ENCODE measurements around the gene DUT.
"Not testable (repeated sequence)": the region's sequence is repeated elsewhere in the genome, so short reads cannot be mapped to it uniquely, and the experiment has no call there.

DUT gene

GRCh38 chr15:48330855-48331795, at the start of gene DUT:
DUT (plus strand) TSS chr15:48331429; CDS start chr15:48331516, 87 bp downstream.
- DNase-seq (ENCODE audit: low spot score) = peak; percentile 87

DNA sequence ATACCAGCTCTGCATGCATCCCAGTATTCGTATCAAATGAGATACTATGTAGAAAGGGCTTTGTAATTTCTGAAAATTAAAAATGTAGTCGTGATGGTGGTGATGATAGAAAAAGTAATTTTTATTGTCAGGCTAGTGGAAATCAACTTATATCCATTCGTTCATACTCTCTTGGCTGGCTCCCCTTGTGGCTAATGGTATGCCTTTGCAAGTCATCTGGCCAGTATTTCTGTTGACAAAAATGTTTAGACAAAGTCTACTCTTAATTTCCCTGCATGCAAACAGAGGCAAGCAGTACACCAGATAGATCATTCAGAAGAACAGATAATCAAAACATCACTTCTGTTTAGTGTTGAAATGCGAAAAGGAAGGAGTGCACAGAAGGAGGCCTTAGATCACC, 49.6 kb upstream of the DUT start:
- DNase-seq (ENCODE audit: low spot score) = no peak

- no peak for DNase-seq (ENCODE audit: low spot score)
Observed at GRCh38 chr15:48282216-48282615, 49.0 kb upstream of the DUT start.

DNA sequence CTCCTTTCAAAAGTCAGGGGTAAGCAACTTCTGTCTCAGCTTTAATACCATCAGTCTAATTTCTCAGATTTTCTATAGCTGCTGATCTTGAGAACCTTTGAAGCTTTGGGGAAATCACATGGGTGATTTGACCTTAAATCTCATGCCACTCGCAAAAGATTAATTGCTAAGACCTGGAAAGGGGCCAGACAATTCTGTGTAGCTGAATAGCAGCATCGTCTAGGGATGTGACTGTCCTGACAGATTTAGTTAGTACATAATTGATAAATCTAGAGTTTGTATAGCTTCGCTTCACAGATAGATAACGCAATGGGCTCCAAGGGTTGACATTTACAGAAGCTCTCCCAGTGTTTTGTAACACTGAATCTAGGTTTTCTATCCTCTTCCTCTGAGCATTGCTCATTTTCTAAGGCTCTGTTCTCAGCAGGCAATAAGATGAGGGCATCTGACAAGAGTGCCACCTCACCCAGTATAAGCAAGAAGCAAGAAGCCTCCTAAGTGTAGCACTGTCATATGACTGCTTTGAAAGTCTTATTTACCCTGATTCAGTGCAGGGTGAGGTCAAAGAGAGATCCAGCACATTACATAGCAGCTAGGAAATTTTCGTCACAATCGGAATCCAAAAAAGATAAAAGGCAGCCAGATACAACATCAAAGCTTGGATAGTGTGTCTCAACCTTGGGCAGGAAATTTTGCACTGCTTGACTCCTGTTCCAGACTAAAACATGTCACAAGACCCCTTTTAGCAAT, 47.7 kb upstream of the DUT start:
- DNase-seq (ENCODE audit: low spot score) = no peak

GRCh38 chr15:48285329-48286214, 45.7 kb upstream of the DUT start:
- peak; percentile 74 for DNase-seq (ENCODE audit: low spot score)

- no peak for DNase-seq (ENCODE audit: low spot score)
Observed at GRCh38 chr15:48289628-48290027, 41.6 kb upstream of the DUT start.

GRCh38 chr15:48292458-48292857, 38.8 kb upstream of the DUT start:
- DNase-seq (ENCODE audit: low spot score) = no peak

- no peak for DNase-seq (ENCODE audit: low spot score)
Observed at GRCh38 chr15:48297668-48298067, 33.6 kb upstream of the DUT start.

DNA sequence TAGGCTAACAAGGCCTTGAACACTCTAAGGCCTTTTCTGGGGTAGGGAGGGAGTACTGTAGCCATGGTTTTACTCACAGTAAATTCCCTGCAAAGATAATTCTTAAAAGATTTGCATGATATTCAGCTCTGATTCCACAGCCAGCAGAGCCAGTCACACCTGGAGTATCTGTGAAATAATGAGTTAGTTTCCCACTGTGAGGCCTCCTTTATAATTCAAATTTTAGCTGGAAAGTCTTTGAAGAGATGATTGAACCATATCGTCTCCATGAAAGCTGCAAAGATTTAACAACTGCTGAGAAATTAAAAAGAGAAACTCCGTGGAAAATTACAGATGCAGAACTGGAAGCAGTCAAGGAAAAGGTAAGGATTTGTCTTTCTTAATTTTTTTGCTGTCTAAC, 32.3 kb upstream of the DUT start:
- DNase-seq (ENCODE audit: low spot score) = no peak

DNA sequence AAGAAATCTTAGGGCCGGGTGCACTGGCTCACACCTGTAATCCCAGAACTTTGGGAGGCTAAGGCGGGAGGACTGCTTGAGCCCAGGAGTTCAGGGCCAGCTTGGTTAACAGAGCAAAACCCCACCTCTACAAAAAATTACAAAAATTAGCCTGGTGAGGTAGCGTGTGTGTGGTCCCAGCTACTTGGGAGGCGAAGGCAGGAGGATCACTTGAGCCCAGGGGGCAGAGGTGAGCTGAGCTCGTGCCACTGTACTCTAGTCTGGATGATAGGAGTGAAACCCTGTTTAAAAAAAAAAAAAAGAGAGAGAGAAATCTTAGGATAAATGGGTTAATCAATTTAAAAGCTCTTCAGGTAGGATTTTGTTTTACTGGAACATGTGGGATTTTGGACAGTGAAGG, 31.2 kb upstream of the DUT start:
- no peak for DNase-seq (ENCODE audit: low spot score)

DNA sequence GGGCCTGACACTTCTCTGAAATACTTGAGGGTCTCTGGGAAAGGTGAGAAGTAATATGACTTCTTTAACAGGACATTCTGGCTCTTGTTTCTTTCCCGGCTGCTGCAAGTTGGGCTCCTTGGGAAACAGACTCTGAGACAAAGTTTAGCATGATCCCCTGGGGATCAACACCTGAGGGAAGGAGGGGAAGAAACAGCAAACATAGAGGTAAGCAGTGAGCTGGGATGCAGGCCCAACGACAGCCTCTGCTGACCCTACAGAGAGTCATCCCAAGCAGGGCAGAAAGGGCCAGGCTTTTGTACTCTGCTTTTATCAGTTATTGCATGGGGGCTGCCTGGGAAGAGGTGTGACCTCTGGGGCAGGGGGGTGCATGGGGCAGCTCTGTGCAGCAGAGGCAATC, 26.8 kb upstream of the DUT start:
- no peak for DNase-seq (ENCODE audit: low spot score)

- DNase-seq (ENCODE audit: low spot score) = no peak
Observed at GRCh38 chr15:48306639-48307038, 24.6 kb upstream of the DUT start.

- no peak for DNase-seq (ENCODE audit: low spot score)
Observed at GRCh38 chr15:48307586-48307985, 23.6 kb upstream of the DUT start.

- DNase-seq (ENCODE audit: low spot score) = no peak
Observed at GRCh38 chr15:48309740-48310139, 21.5 kb upstream of the DUT start.

- no peak for DNase-seq (ENCODE audit: low spot score)
Observed at GRCh38 chr15:48313216-48313615, 18.0 kb upstream of the DUT start.

DNA sequence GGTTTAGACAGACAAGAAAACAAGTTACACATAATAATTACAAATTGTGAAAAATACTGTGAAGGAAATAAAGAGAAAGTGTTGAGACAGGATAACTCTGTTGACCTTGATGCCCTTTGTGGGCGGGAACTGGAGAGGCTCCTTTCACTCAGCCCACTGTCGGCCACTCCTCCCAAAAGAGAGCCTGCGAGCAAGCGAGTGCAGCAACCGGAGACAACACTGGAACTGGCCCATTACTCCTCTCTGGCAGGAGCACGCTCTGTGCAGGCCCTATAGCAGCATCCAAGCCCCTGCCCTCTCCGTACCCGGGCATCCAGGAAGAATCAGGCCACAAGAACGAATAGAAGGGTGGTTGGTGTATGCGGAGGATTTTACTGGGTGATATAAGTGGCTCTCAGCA, 16.2 kb upstream of the DUT start:
- peak; percentile 20 for DNase-seq (ENCODE audit: low spot score)

- DNase-seq (ENCODE audit: low spot score) = no peak
Observed at GRCh38 chr15:48317221-48317620, 14.0 kb upstream of the DUT start.

DNA sequence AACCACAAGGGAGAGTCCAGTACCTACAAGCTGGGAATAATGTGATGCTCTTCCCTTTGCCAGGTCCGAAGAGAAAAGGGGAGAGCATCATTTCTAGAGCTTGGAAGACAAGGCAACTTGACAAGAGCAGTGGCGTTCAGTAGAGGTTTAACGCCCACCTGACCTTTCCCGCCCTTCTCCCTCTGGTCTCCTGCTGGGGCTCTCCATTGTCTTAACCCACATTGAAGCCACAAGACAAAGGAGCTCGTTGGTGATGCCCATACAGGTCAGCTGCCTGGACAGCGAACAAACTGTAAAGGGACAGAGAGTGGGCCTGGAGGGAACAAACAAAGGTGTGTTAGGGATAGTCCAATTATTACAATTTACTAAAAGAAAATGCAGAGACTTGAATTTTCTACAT, 13.1 kb upstream of the DUT start:
- peak; percentile 26 for DNase-seq (ENCODE audit: low spot score)

GRCh38 chr15:48323294-48323693, 7.9 kb upstream of the DUT start:
- no peak for DNase-seq (ENCODE audit: low spot score)

DNA sequence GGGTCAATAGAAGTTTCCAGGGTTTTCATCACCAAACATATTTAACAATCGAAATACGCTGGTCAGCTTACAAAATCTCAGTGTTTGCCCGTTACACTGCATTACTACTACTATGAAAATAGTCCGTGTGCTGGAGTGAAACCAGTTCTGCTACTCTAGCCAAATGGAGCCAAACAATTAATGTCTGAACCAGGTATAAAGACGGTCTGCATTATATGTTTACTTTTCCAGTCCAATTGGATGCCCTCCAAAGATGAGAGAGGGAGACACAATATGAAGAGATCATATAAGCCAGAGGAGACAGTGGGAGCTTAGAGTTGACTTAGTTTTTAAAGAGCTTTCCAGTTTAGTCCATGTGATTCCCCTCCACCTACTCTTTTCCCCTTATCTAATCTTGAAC, 6.3 kb upstream of the DUT start:
- no peak for DNase-seq (ENCODE audit: low spot score)

DNA sequence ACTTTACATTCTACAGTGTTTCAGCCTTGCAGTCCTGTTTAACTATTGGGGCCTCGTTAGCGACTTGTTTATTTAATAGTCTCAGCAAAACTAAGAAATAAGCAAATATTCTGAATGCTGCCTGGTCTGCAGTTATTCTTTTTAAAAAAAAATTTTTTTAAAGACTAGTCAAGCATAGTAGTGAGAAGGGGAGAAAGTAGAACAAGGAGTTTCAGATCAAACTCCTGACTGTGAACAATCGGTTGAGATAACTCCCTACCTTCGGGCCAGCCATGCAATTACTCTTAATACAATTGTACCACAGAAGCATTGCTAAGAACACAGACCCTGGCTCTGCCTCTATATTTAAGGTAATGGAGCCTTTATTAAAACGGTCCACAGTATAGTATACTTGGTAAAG, 5.8 kb upstream of the DUT start:
- DNase-seq (ENCODE audit: low spot score) = no peak

GRCh38 chr15:48326180-48326579, 5.0 kb upstream of the DUT start:
- DNase-seq (ENCODE audit: low spot score) = not testable (repeated sequence)

Measured in iPS-NIHi11 (cell line).